Activated CD4-positive, alpha-beta T cell treated with anti-CD3 and anti-CD28 coated beads for 36 hours (primary cell): ENCODE data around the gene NTSR2. TPM values are rescaled to one million over a fixed set of nuclear protein-coding genes. Genes with fewer than 3 reads are reported as not detected.
"Not testable (repeated sequence)": the region's sequence is repeated elsewhere in the genome, so short reads cannot be mapped to it uniquely, and the experiment has no call there.

Source experiments
- ATAC-seq: fragments of 200-7000 bp; cut with Tn5 transposase; one replicate; pipeline ENCODE4 v1.10.0; 2021; ENCODE audit warnings: mild to moderate bottlenecking, moderate library complexity
- CTCF ChIA-PET: fragments of 350-600 bp; sonication (Branson Sonifier 250); formaldehyde crosslinking; loops from one replicate; lab custom pipeline; 2021; ENCODE audit warnings: antibody characterized with exemption; lab: Charles Lee
- POLR2A ChIA-PET: fragments of 350-600 bp; sonication (Branson Sonifier 250); formaldehyde crosslinking; loops from one replicate; lab custom pipeline; 2021; ENCODE audit warnings: antibody characterized with exemption, inconsistent platforms; lab: Charles Lee
- DNase-seq: peaks from one replicate; pipeline ENCODE4 v3.0.0-alpha.2; 2020
- H3K27ac Mint-ChIP-seq: one replicate; pipeline ENCODE4 v1.8.0; 2021; ENCODE audit warnings: mixed read lengths
- H3K27me3 Mint-ChIP-seq: one replicate; pipeline ENCODE4 v1.8.0; 2021; ENCODE audit warnings: mixed read lengths
- H3K36me3 Mint-ChIP-seq: one replicate; pipeline ENCODE4 v1.8.0; 2021; ENCODE audit warnings: low read depth, mixed read lengths
- H3K4me1 Mint-ChIP-seq: one replicate; pipeline ENCODE4 v1.8.0; 2021; ENCODE audit warnings: mixed read lengths
- H3K4me3 Mint-ChIP-seq: one replicate; pipeline ENCODE4 v1.8.0; 2021; ENCODE audit warnings: mild to moderate bottlenecking, moderate library complexity, mixed read lengths
- H3K9me3 Mint-ChIP-seq: one replicate; pipeline ENCODE4 v1.8.0; 2021; ENCODE audit warnings: low read depth, mixed read lengths
- intact Hi-C, 2 experiments: fragments of 100-400 bp; cut with DNase I in 1 of 2; cut with micrococcal nuclease in 1 of 2; formaldehyde crosslinking; loops; one replicate each; pipeline versions ENCODE4 v1.14.2 to v1.15.1; 2022 to 2024; cut with DNase I, micrococcal nuclease
- total RNA-seq, 2 experiments: library from RNA; stranded (reverse); gene quantifications; one replicate each; pipeline ENCODE4 v1.2.3, GENCODE V29; 2021

The NTSR2 gene
- total RNA-seq, 2 experiments from 2014 or later: not detected

DNA sequence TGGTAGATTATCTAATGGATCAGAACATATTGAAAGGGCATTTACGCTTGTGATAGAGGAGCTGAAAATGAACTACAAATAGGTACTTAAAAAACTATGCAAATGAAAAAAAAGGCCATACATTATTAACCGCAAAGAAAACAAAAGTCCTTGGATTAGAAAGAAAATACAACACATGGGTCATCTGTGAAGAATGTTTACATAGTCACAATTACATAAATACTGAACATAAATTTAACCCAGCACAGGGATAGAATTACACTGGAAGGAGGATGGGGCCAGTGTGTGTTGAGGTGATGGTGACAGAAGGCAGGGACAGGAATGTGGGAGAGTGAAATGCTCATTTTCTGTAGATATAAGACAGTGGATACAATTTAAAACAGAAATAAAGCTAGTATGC, 6.6 kb downstream of the NTSR2 start:
- Mint-ChIP-seq H3K27me3 (peaks cover 21% of the 10 kb centered on the region), H3K4me3 (no peak overlapping the region), H3K9me3 (peaks cover 4% of the 10 kb centered on the region), H3K4me1 (no peaks in the 10 kb centered on the region), H3K36me3 (peaks cover 2% of the 10 kb centered on the region), H3K27ac (no peak overlapping the region)
- DNase-seq (no peak), ATAC-seq (no peak)
- intact Hi-C loops: no loop called here
- POLR2A ChIA-PET: interaction anchor here (0.6 kb wide), 1 partner anchor 10 kb away, joined by 3 read pairs; no protein-coding TSS in a partner anchor
- CTCF ChIA-PET: interaction anchor here (0.6 kb wide), 1 partner anchor 29 kb away, joined by 3 read pairs; no protein-coding TSS in a partner anchor

- ChIA-PET POLR2A (no interaction called here), CTCF (no interaction called here)
- Mint-ChIP-seq H3K27ac (no peak overlapping the region), H3K27me3 (peaks cover 17% of the 10 kb centered on the region), H3K36me3 (peaks cover 2% of the 10 kb centered on the region), H3K4me3 (no peak overlapping the region), H3K9me3 (peaks cover 4% of the 10 kb centered on the region), H3K4me1 (no peaks in the 10 kb centered on the region)
- DNase-seq (no peak), ATAC-seq (no peak)
- intact Hi-C loops: no loop called here
Observed at GRCh38 chr2:11662882-11663281, 7.1 kb downstream of the NTSR2 start.

GRCh38 chr2:11661891-11662435, 8.0 kb downstream of the NTSR2 start:
- Mint-ChIP-seq H3K27ac (no peak overlapping the region), H3K9me3 (peaks cover 4% of the 10 kb centered on the region), H3K4me1 (no peaks in the 10 kb centered on the region), H3K36me3 (peaks cover 2% of the 10 kb centered on the region), H3K27me3 (peaks cover 17% of the 10 kb centered on the region), H3K4me3 (no peak overlapping the region)
- CTCF ChIA-PET: interaction anchor here (1.1 kb wide), 1 partner anchor 19 kb away, joined by 3 read pairs; no protein-coding TSS in a partner anchor
- POLR2A ChIA-PET: no interaction called here
- ATAC-seq: no peak
- no peak for DNase-seq
- intact Hi-C loops: no loop called here

DNA sequence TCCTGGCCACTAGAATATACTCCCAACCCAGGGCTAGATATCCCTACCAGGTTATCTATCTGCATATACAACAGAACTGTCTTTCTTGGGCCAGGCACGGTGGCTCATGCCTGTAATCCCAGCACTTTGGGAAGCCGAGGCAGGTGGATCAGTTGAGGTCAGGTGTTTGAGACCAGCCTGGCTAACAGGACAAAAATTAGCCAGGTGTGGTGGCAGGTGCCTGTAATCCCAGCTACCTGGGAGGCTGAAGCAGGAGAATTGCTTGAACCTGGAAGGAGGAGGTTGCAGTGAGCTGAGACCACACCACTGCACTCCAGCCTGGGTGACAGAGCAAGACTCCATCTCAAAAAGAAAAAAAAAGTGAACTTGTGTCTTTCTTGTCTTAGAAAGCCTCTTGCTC, 9.6 kb downstream of the NTSR2 start:
- H3K36me3 Mint-ChIP-seq, ATAC-seq, H3K9me3 Mint-ChIP-seq, DNase-seq, CTCF ChIA-PET, H3K4me1 Mint-ChIP-seq, H3K4me3 Mint-ChIP-seq, intact Hi-C loops, H3K27ac Mint-ChIP-seq, POLR2A ChIA-PET: not testable (repeated sequence)
- H3K27me3 Mint-ChIP-seq: peaks cover 14% of the 10 kb centered on the region

- ATAC-seq (no peak), DNase-seq (no peak)
- H3K4me1 Mint-ChIP-seq: no peaks in the 10 kb centered on the region
- ChIA-PET CTCF (no interaction called here), POLR2A (no interaction called here)
- H3K36me3 Mint-ChIP-seq: peaks cover 2% of the 10 kb centered on the region
- H3K9me3 Mint-ChIP-seq: peaks cover 4% of the 10 kb centered on the region
- no peak overlapping the region for H3K4me3 Mint-ChIP-seq
- H3K27ac Mint-ChIP-seq: no peak overlapping the region
- intact Hi-C loops: no loop called here
- peaks cover 14% of the 10 kb centered on the region for H3K27me3 Mint-ChIP-seq
Observed at GRCh38 chr2:11659851-11660250, 10.1 kb downstream of the NTSR2 start.

DNA sequence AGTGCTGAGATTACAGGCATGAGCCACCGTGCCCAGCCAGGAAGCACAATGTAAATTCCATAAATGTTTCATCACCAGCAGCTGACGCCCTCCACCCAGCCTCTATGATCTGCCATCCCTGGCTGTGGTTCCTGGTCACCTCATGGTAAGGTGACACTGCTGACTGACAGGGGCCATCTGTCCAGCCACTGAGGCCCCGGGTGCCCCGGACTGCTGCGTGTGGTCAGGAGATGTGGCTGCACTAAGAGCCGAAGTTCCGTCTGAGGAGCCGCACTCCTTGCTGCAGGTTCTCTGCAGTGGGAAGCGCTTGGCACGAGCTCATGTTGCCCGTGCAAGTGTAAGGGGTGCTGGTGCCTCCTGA, 10.9 kb downstream of the NTSR2 start:
- DNase-seq (no peak), ATAC-seq (no peak)
- H3K9me3 Mint-ChIP-seq: peaks cover 4% of the 10 kb centered on the region
- H3K4me1 Mint-ChIP-seq: no peaks in the 10 kb centered on the region
- H3K27me3 Mint-ChIP-seq: peaks cover 12% of the 10 kb centered on the region
- CTCF ChIA-PET: no interaction called here
- H3K4me3 Mint-ChIP-seq: no peak overlapping the region
- no peak overlapping the region for H3K27ac Mint-ChIP-seq
- POLR2A ChIA-PET: no interaction called here
- H3K36me3 Mint-ChIP-seq: peaks cover 2% of the 10 kb centered on the region
- intact Hi-C loops: no loop called here

- H3K27me3 Mint-ChIP-seq: peaks cover 12% of the 10 kb centered on the region
- no peaks in the 10 kb centered on the region for H3K4me1 Mint-ChIP-seq
- H3K27ac Mint-ChIP-seq: no peak overlapping the region
- POLR2A ChIA-PET: no interaction called here
- H3K4me3 Mint-ChIP-seq: no peak overlapping the region
- CTCF ChIA-PET: interaction anchor here (0.7 kb wide), 1 partner anchor 11 kb away, joined by 3 read pairs; no protein-coding TSS in a partner anchor
- ATAC-seq (no peak), DNase-seq (no peak)
- intact Hi-C loops: no loop called here
- peaks cover 2% of the 10 kb centered on the region for H3K36me3 Mint-ChIP-seq
- H3K9me3 Mint-ChIP-seq: peaks cover 4% of the 10 kb centered on the region
Observed at GRCh38 chr2:11658208-11659114, 11.5 kb downstream of the NTSR2 start.

- H3K27ac Mint-ChIP-seq: no peak overlapping the region
- no peak for DNase-seq
- ChIA-PET CTCF (interaction anchor here (0.7 kb wide), 1 partner anchor 12 kb away, joined by 3 read pairs; no protein-coding TSS in a partner anchor), POLR2A (no interaction called here)
- peaks cover 11% of the 10 kb centered on the region for H3K27me3 Mint-ChIP-seq
- no peaks in the 10 kb centered on the region for H3K4me1 Mint-ChIP-seq
- ATAC-seq: no peak
- H3K9me3 Mint-ChIP-seq: peaks cover 2% of the 10 kb centered on the region
- intact Hi-C loops: no loop called here
- H3K4me3 Mint-ChIP-seq: no peak overlapping the region
- H3K36me3 Mint-ChIP-seq: no peaks in the 10 kb centered on the region
Observed at GRCh38 chr2:11657646-11658045, 12.3 kb downstream of the NTSR2 start.

DNA sequence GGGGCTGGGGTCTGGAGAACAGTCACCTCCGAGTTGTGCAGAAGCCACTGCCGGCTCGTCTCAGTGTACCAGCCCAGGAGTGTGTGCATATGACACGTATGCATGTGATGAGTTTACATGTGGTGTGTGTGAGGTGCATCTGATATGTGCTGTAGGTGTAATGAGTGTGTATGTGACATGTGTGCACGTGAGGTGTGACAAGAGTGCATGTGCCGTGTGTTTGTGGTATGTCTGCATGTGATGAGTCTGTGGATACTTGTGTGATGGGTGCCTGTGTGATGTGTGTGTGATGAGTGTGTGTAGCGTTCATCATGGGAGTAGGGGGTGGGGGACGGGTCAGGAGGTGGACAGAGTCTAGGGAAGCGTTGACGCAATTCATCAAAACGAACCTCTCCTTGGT, 12.8 kb downstream of the NTSR2 start:
- no peak overlapping the region for H3K27ac Mint-ChIP-seq
- intact Hi-C loops: no loop called here
- H3K27me3 Mint-ChIP-seq: peaks cover 10% of the 10 kb centered on the region
- peaks cover 3% of the 10 kb centered on the region for H3K4me1 Mint-ChIP-seq
- DNase-seq (no peak), ATAC-seq (no peak)
- ChIA-PET POLR2A (no interaction called here), CTCF (no interaction called here)
- H3K9me3 Mint-ChIP-seq: peaks cover 1% of the 10 kb centered on the region
- H3K36me3 Mint-ChIP-seq: no peaks in the 10 kb centered on the region
- H3K4me3 Mint-ChIP-seq: no peak overlapping the region

DNA sequence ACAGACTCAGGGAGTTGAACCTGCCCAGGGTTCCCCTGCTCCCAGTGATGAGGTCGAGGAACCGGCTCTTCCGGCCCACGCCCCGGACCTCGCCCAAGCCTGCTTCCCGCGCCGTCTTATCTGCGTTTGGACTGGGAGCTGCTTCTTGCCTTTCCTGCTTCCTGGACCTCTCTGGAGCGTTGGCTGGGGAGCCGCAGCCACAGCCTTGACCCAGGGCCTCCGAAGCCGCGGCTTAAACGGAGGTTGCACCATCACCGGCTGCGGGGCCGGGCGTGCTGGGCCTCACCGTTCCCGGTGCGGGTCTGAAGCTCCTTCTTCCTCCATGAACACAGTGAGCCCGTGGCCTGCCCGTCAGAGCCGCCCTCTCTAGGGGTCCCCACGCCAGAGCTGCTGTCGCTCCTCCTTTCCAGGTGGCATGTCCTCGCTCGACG, 13.3 kb downstream of the NTSR2 start:
- no peak for ATAC-seq
- H3K27me3 Mint-ChIP-seq: peaks cover 10% of the 10 kb centered on the region
- no peak for DNase-seq
- H3K36me3 Mint-ChIP-seq: no peaks in the 10 kb centered on the region
- POLR2A ChIA-PET: no interaction called here
- no peak overlapping the region for H3K4me3 Mint-ChIP-seq
- no peak overlapping the region for H3K27ac Mint-ChIP-seq
- H3K4me1 Mint-ChIP-seq: peaks cover 6% of the 10 kb centered on the region
- intact Hi-C loops: no loop called here
- H3K9me3 Mint-ChIP-seq: no peaks in the 10 kb centered on the region
- CTCF ChIA-PET: no interaction called here

- CTCF ChIA-PET: no interaction called here
- no peak for DNase-seq
- ATAC-seq: no peak
- H3K27ac Mint-ChIP-seq: no peak overlapping the region
- H3K4me3 Mint-ChIP-seq: no peak overlapping the region
- peaks cover 6% of the 10 kb centered on the region for H3K4me1 Mint-ChIP-seq
- H3K9me3 Mint-ChIP-seq: no peaks in the 10 kb centered on the region
- peaks cover 8% of the 10 kb centered on the region for H3K27me3 Mint-ChIP-seq
- intact Hi-C loops: no loop called here
- POLR2A ChIA-PET: no interaction called here
- no peaks in the 10 kb centered on the region for H3K36me3 Mint-ChIP-seq
Observed at GRCh38 chr2:11656252-11656651, 13.7 kb downstream of the NTSR2 start.

- Mint-ChIP-seq H3K36me3 (no peaks in the 10 kb centered on the region), H3K4me1 (peaks cover 6% of the 10 kb centered on the region), H3K27ac (no peak overlapping the region), H3K27me3 (peaks cover 5% of the 10 kb centered on the region), H3K4me3 (no peak overlapping the region), H3K9me3 (no peaks in the 10 kb centered on the region)
- POLR2A ChIA-PET: no interaction called here
- no peak for DNase-seq
- ATAC-seq: no peak
- intact Hi-C loops: no loop called here
- CTCF ChIA-PET: no interaction called here
Observed at GRCh38 chr2:11655495-11655894, 14.5 kb downstream of the NTSR2 start.
